BLaER1 treated with 17β-estradiol and CSF1 and Interleukin-3, amounts not matched to agents 10 nM and 100 nM (cell line): ENCODE results near the gene FBLN2.
A peak's percentile ranks its signal among the peaks of the same experiment; 100 is the strongest.

Experiments
- H3K27ac ChIP-seq, 11 experiments: shearing (Covaris generic); formaldehyde crosslinking; 2 replicates each; pipeline ENCODE4 v1.8.1; 2022
- H3K27me3 ChIP-seq, 11 experiments: shearing (Covaris generic); formaldehyde crosslinking; 2 replicates each; pipeline ENCODE4 v1.8.1; 2022
- H3K36me3 ChIP-seq, 11 experiments: shearing (Covaris generic); formaldehyde crosslinking; 2 replicates each; pipeline ENCODE4 v1.8.1; 2022
- H3K4me1 ChIP-seq, 10 experiments: shearing (Covaris generic); formaldehyde crosslinking; 2 replicates each; pipeline ENCODE4 v1.8.1; 2022
- H3K4me2 ChIP-seq, 11 experiments: shearing (Covaris generic); formaldehyde crosslinking; 2 replicates each; pipeline ENCODE4 v1.8.1; 2022
- H3K4me3 ChIP-seq, 10 experiments: shearing (Covaris generic); formaldehyde crosslinking; 2 replicates each; pipeline ENCODE4 v1.8.1; 2022
- H3K9ac ChIP-seq, 11 experiments: shearing (Covaris generic); formaldehyde crosslinking; 2 replicates each; pipeline ENCODE4 v1.8.1; 2022
- H3K9me3 ChIP-seq, 11 experiments: shearing (Covaris generic); formaldehyde crosslinking; replicated peaks in 1 of 11; 2 replicates each; pipeline ENCODE4 v1.8.1; 2022
- H4K20me1 ChIP-seq, 11 experiments: shearing (Covaris generic); formaldehyde crosslinking; 2 replicates each; pipeline ENCODE4 v1.8.1; 2022
- Cebpa-rat ChIP-seq, 11 experiments: shearing (Covaris generic); IDR thresholded peaks; 2 replicates each; pipeline ENCODE4 v1.8.1; 2022

Gene FBLN2

GRCh38 chr3:13593615-13594014 is 44.7 kb downstream of the FBLN2 start:
- Histone ChIP-seq H3K27ac (no peak overlapping the region), H3K27me3 (no peaks in the 10 kb centered on the region), H4K20me1 (no peaks in the 10 kb centered on the region), H3K4me1 (peaks cover 0 to 28% (median 24%) of the 10 kb centered on the region in 10 experiments; a peak in 16 of 20 replicates), H3K36me3 (no peaks in the 10 kb centered on the region), H3K9ac (no peak overlapping the region), H3K4me2 (no peak overlapping the region), H3K4me3 (no peak overlapping the region), H3K9me3 (no peaks in the 10 kb centered on the region)
- TF ChIP-seq Cebpa-rat (IDR thresholded peaks at IDR 0.05) = no peak

- no peaks in the 10 kb centered on the region for H3K9me3 ChIP-seq
- no peaks in the 10 kb centered on the region for H3K27me3 ChIP-seq
- no peak overlapping the region for H3K27ac ChIP-seq
- no peaks in the 10 kb centered on the region for H4K20me1 ChIP-seq
- no peaks in the 10 kb centered on the region for H3K36me3 ChIP-seq
- H3K4me3 ChIP-seq = no peak overlapping the region
- H3K4me1 ChIP-seq = peaks cover 0 to 30% (median 24%) of the 10 kb centered on the region in 10 experiments; a peak in 16 of 20 replicates
- TF ChIP-seq Cebpa-rat (IDR thresholded peaks at IDR 0.05) = no peak
- no peak overlapping the region for H3K9ac ChIP-seq
- no peak overlapping the region for H3K4me2 ChIP-seq
Measured at GRCh38 chr3:13594146-13594545, 45.2 kb downstream of the FBLN2 start.

GRCh38 chr3:13594991-13595421 is 46.1 kb downstream of the FBLN2 start:
- no peak overlapping the region for H3K9ac ChIP-seq
- H3K27ac ChIP-seq = no peak overlapping the region
- H3K36me3 ChIP-seq = no peaks in the 10 kb centered on the region
- H4K20me1 ChIP-seq = no peaks in the 10 kb centered on the region
- H3K9me3 ChIP-seq = no peaks in the 10 kb centered on the region
- H3K4me3 ChIP-seq = no peak overlapping the region
- peaks cover 0 to 30% (median 24%) of the 10 kb centered on the region in 10 experiments; a peak in 16 of 20 replicates for H3K4me1 ChIP-seq
- no peaks in the 10 kb centered on the region for H3K27me3 ChIP-seq
- H3K4me2 ChIP-seq = no peak overlapping the region
- TF ChIP-seq Cebpa-rat (IDR thresholded peaks at IDR 0.05) = no peak

GRCh38 chr3:13595485-13595884 is 46.6 kb downstream of the FBLN2 start:
- H3K36me3 ChIP-seq = no peaks in the 10 kb centered on the region
- no peaks in the 10 kb centered on the region for H3K9me3 ChIP-seq
- TF ChIP-seq Cebpa-rat (IDR thresholded peaks at IDR 0.05) = no peak
- H3K4me2 ChIP-seq = no peak overlapping the region
- H3K4me1 ChIP-seq = peaks cover 0 to 30% (median 24%) of the 10 kb centered on the region in 10 experiments; a peak in 16 of 20 replicates
- H4K20me1 ChIP-seq = no peaks in the 10 kb centered on the region
- H3K27me3 ChIP-seq = no peaks in the 10 kb centered on the region
- no peak overlapping the region for H3K9ac ChIP-seq
- no peak overlapping the region for H3K27ac ChIP-seq
- no peak overlapping the region for H3K4me3 ChIP-seq

GRCh38 chr3:13596426-13597205 is 47.7 kb downstream of the FBLN2 start:
- H3K27me3 ChIP-seq = no peaks in the 10 kb centered on the region
- no peak overlapping the region for H3K4me3 ChIP-seq
- peak overlapping the region in 7 of 11 experiments; percentile 41 to 73 (median 68); a peak in 12 of 22 replicates for H3K4me2 ChIP-seq
- H3K9me3 ChIP-seq = no peaks in the 10 kb centered on the region
- H3K36me3 ChIP-seq = no peaks in the 10 kb centered on the region
- H4K20me1 ChIP-seq = no peaks in the 10 kb centered on the region
- no peak overlapping the region for H3K27ac ChIP-seq
- no peak overlapping the region for H3K9ac ChIP-seq
- peaks cover 0 to 30% (median 24%) of the 10 kb centered on the region in 10 experiments; a peak in 16 of 20 replicates for H3K4me1 ChIP-seq
- no peak for TF ChIP-seq Cebpa-rat (IDR thresholded peaks at IDR 0.05)

GRCh38 chr3:13597661-13598060 is 48.7 kb downstream of the FBLN2 start:
- TF ChIP-seq Cebpa-rat (IDR thresholded peaks at IDR 0.05) = no peak
- Histone ChIP-seq H3K27ac (no peak overlapping the region), H3K9ac (0 out of 22 replicates have a peak overlapping the region, but pooled peaks of 1 of the 11 experiments have one; percentile 16), H3K9me3 (no peaks in the 10 kb centered on the region), H3K27me3 (no peaks in the 10 kb centered on the region), H3K4me3 (no peak overlapping the region), H3K4me1 (peaks cover 0 to 28% (median 24%) of the 10 kb centered on the region in 10 experiments; a peak in 16 of 20 replicates), H3K36me3 (no peaks in the 10 kb centered on the region), H4K20me1 (no peaks in the 10 kb centered on the region), H3K4me2 (peak overlapping the region in 8 of 11 experiments; percentile 41 to 73 (median 64); a peak in 16 of 22 replicates)

GRCh38 chr3:13598201-13598600 is 49.3 kb downstream of the FBLN2 start:
- no peak overlapping the region for H3K27ac ChIP-seq
- H3K36me3 ChIP-seq = no peaks in the 10 kb centered on the region
- H3K4me3 ChIP-seq = no peak overlapping the region
- no peaks in the 10 kb centered on the region for H3K9me3 ChIP-seq
- no peaks in the 10 kb centered on the region for H4K20me1 ChIP-seq
- no peaks in the 10 kb centered on the region for H3K27me3 ChIP-seq
- H3K9ac ChIP-seq = 0 out of 22 replicates have a peak overlapping the region, but pooled peaks of 1 of the 11 experiments have one; percentile 16
- no peak for TF ChIP-seq Cebpa-rat (IDR thresholded peaks at IDR 0.05)
- peak overlapping the region in 8 of 11 experiments; percentile 41 to 73 (median 64); a peak in 14 of 22 replicates for H3K4me2 ChIP-seq
- peaks cover 0 to 23% (median 18%) of the 10 kb centered on the region in 10 experiments; a peak in 16 of 20 replicates for H3K4me1 ChIP-seq

GRCh38 chr3:13598926-13599886 is 50.3 kb downstream of the FBLN2 start:
- H3K9me3 ChIP-seq = no peaks in the 10 kb centered on the region
- H3K27me3 ChIP-seq = no peaks in the 10 kb centered on the region
- no peak overlapping the region for H3K4me3 ChIP-seq
- H3K36me3 ChIP-seq = no peaks in the 10 kb centered on the region
- peaks cover 0 to 23% (median 17%) of the 10 kb centered on the region in 10 experiments; a peak in 16 of 20 replicates for H3K4me1 ChIP-seq
- TF ChIP-seq Cebpa-rat (IDR thresholded peaks at IDR 0.05) = no peak
- H4K20me1 ChIP-seq = no peaks in the 10 kb centered on the region
- H3K9ac ChIP-seq = no peak overlapping the region
- no peak overlapping the region for H3K27ac ChIP-seq
- H3K4me2 ChIP-seq = no peak overlapping the region
